Heart right ventricle (tissue), 16 donors: ENCODE results near the gene ISCA2. TPM values are rescaled to one million over a fixed set of nuclear protein-coding genes. Genes with fewer than 3 reads are reported as not detected.

Experiments used
- ATAC-seq, 8 donors: fragments of 200-7000 bp; cut with Tn5 transposase; one replicate each; pipeline ENCODE4 v1.9.1; 2020; ENCODE audit warnings: mild to moderate bottlenecking in 8 of 8, moderate library complexity in 8 of 8, moderate number of reproducible peaks in 1 of 8
- DNase-seq, 2 donors: peaks; one replicate each; pipeline ENCODE4 v3.0.0-alpha.2; 2020
- H3K27ac ChIP-seq, 10 donors: fragments of 200-600 bp; sonication (generic) in 2 of 10; one replicate each; pipeline versions ENCODE4 v1.5.0 to v1.8.0; 2020 to 2022; ENCODE audit warnings: mild to moderate bottlenecking in 3 of 10
- H3K27me3 ChIP-seq, 7 donors: fragments of 200-600 bp; one replicate each; pipeline ENCODE4 v1.8.0; 2021 to 2022; ENCODE audit warnings: mild to moderate bottlenecking in 2 of 7
- H3K36me3 ChIP-seq, 9 donors: fragments of 200-600 bp; sonication (generic) in 1 of 9; one replicate each; pipeline versions ENCODE4 v1.5.0 to v1.8.0; 2020 to 2022; ENCODE audit warnings: mild to moderate bottlenecking in 2 of 9
- H3K4me1 ChIP-seq, 9 donors: fragments of 200-600 bp; sonication (generic) in 1 of 9; one replicate each; pipeline versions ENCODE4 v1.5.0 to v1.8.0; 2020 to 2022; ENCODE audit warnings: mild to moderate bottlenecking in 4 of 9
- H3K4me3 ChIP-seq, 10 donors: fragments of 200-600 bp; sonication (generic) in 2 of 10; one replicate each; pipeline versions ENCODE4 v1.5.0 to v1.8.0; 2020 to 2022; ENCODE audit warnings: mild to moderate bottlenecking in 7 of 10, moderate library complexity in 2 of 10
- H3K9me3 ChIP-seq, 11 donors: fragments of 200-600 bp in 10 of 11; sonication (generic) in 2 of 11; one replicate each; pipeline versions ENCODE4 v1.5.0 to v1.8.0; 2013 to 2022; ENCODE audit warnings: mild to moderate bottlenecking in 2 of 11, control low read depth in 1 of 11, moderate library complexity in 1 of 11
- WGBS, 2 donors: extraction: QIAGEN DNeasy Blood & Tissue Kit; methylation state at CpG; one replicate each; pipeline ENCODE4 v1.1.7; 2013; ENCODE audit warnings: inconsistent platforms in 1 of 2; 5-methylcytosine and 5-hydroxymethylcytosine counted together
- intact Hi-C, 10 donors: fragments of 100-400 bp; cut with DNase I; formaldehyde crosslinking; loops; one replicate each; pipeline versions ENCODE4 v1.11.1 to v1.14.2; 2022
- polyA plus RNA-seq, 2 donors: library from polyadenylated mRNA; stranded (reverse); fragments of 200-250 nt; gene quantifications; one replicate each; pipeline ENCODE4 v1.2.3, GENCODE V29; 2013
- total RNA-seq, 10 donors: library from RNA; stranded (reverse); fragmentation: NEBNext Ultra II Directional in 3 of 10; extraction: Animal tissue kit (Norgen Biotek cat#: 25700) in 3 of 10; gene quantifications; one replicate each; pipeline versions ENCODE4 v1.2.1 to v1.2.4, GENCODE V29; 2021 to 2023
- TF ChIP-seq, protein P1 (sequence below), 9 donors: fragments of 200-600 bp; sonication (generic) in 2 of 9; IDR thresholded peaks; one replicate each; pipeline versions ENCODE4 v1.5.0 to v1.8.0; 2021 to 2022; ENCODE audit warnings: antibody characterized with exemption in 9 of 9, mild to moderate bottlenecking in 5 of 9, moderate library complexity in 1 of 9
- donor health status: Arrhythmogenic right ventricular cardiomyopathy.
- donor health status: ischemic (EF 13 %, LVEDD 7.1; RV severe dilation, severe dysfunction).
- donor health status: healthy with polysubstance abuse.
- donor health status: DM: no; HTN: yes; CAD: no.
- donor health status: DM: no; HTN: no; CAD: no.
- donor health status: ischemic (EF 25% LVEDD 6.9; RV normal size, moderate dysfunction).
- donor health status: ischemic (EF 25% LVEDD 5.7; RV mildly dilated, moderate dysfunction).
- donor health status: healthy.
- donor health status: DM: yes; HTN: yes; CAD: no.
- donor health status: Ischemic cardiomyopathy.
- donor health status: ischemic (EF 35%, LVEDD 5.7; RV mildly dilated, moderate dysfunction).
- donor health status: nonischemic (EF 11% LVEDD 7.7; RV severe dilation, severe dysfunction).
- donor health status: DM: yes; HTN: yes; CAD: no.
- donor health status: PGD.
- donor health status: ischemic (EF 29% LVEDD 5.4; RV normal size, mild dysfunction).
- donor health status: nonischemic (EF 23%, LVEDD 6.1; RV moderate dilation, normal function).

The ISCA2 gene
- total and polyA plus RNA-seq, 12 donors = 20.6 to 44.3 (median 39.9) TPM

DNA sequence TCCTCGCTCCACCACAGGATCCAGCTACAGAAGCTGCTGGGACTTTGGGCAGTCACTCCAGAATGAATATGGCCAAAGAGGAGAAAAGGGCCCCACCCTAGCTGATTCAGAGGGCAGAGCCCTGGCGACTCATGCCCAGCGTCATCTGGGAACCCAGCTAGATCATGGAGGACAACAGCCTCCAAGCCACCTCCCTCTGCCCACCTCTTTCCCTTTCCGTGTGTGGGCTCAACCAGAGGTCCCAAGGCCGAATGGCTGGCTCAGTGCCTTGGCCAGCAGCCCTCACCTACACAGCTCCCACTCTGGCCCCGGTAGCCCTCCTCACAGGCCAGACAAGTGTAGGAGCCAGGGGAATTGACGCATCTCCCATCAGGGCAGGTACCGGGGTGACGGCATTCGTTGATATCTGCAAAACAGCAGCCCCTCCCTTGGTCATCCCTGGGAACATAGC lies 17.4 kb downstream of the ISCA2 start:
- DNase-seq (no peak), ATAC-seq (peak in 2 of 8 donors; percentile 3 to 4)
- TF ChIP-seq, protein P1, sequence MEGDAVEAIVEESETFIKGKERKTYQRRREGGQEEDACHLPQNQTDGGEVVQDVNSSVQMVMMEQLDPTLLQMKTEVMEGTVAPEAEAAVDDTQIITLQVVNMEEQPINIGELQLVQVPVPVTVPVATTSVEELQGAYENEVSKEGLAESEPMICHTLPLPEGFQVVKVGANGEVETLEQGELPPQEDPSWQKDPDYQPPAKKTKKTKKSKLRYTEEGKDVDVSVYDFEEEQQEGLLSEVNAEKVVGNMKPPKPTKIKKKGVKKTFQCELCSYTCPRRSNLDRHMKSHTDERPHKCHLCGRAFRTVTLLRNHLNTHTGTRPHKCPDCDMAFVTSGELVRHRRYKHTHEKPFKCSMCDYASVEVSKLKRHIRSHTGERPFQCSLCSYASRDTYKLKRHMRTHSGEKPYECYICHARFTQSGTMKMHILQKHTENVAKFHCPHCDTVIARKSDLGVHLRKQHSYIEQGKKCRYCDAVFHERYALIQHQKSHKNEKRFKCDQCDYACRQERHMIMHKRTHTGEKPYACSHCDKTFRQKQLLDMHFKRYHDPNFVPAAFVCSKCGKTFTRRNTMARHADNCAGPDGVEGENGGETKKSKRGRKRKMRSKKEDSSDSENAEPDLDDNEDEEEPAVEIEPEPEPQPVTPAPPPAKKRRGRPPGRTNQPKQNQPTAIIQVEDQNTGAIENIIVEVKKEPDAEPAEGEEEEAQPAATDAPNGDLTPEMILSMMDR (IDR thresholded peaks at IDR 0.05) = no peak
- no peak overlapping the region for H3K4me3 ChIP-seq
- intact Hi-C loops = no loop called here
- H3K36me3 ChIP-seq = peaks cover 0 to 42% (median 0%) of the 10 kb centered on the region in 9 donors
- peaks cover 0 to 21% (median 0%) of the 10 kb centered on the region in 9 donors for H3K4me1 ChIP-seq
- H3K9me3 ChIP-seq = no peaks in the 10 kb centered on the region
- 70 to 75% methylated on average over 10 of the region's 10 CpGs for WGBS, 2 donors
- H3K27ac ChIP-seq = peak overlapping the region in 2 of 10 donors; percentile 19 to 41
- H3K27me3 ChIP-seq = peaks cover 0 to 6% (median 0%) of the 10 kb centered on the region in 7 donors

DNA sequence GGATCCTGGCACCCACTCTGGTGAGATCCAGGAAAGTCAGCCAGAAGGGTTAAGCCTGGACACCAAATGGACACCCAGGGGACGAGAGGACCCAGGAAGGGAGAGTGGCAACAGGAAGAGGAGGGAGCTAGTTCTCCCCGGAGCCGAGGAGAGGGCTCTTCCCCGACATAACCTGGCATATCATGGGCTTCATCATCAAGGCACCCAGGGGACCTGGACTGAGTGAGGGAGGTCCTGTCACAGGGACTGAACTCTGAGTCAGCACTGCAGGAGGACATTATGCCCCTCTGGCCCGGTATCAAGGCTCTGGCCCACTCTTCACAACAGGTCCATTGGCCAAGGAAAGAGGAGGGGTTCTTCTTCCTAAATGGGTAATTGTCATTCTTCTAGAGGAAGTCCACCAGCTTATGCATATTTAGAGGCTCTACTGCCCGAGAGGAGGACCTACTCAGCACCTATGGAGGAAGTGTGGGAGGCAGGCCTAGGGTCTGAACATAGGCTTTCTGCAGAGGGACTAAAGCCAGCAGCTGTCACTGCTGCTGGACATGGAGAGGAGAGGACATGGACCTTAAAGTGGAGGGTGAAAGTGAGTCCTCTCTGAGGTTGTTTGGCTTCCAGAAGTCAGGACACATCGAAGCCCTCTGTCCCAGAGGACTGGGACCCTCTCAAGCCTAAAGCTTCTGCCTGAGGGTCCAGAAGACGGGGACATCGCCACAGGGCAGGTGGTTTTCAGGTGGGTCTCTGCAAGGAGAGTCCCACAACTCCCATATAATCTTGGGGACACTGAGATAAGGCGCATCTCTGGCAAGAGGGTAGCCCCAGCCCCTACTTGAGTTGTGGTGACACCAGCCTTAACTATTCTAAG lies 18.6 kb downstream of the ISCA2 start:
- Histone ChIP-seq H3K36me3 (peaks cover 0 to 35% (median 0%) of the 10 kb centered on the region in 9 donors), H3K27ac (no peak overlapping the region), H3K27me3 (peaks cover 0 to 6% (median 0%) of the 10 kb centered on the region in 7 donors), H3K4me3 (no peak overlapping the region), H3K4me1 (peaks cover 0 to 21% (median 0%) of the 10 kb centered on the region in 9 donors), H3K9me3 (no peaks in the 10 kb centered on the region)
- intact Hi-C loops = no loop called here
- TF ChIP-seq, protein P1 (IDR thresholded peaks at IDR 0.05) = no peak
- WGBS, 2 donors = 79 to 82% methylated on average over 10 of the region's 10 CpGs
- ATAC-seq = no peak
- DNase-seq = no peak

DNA sequence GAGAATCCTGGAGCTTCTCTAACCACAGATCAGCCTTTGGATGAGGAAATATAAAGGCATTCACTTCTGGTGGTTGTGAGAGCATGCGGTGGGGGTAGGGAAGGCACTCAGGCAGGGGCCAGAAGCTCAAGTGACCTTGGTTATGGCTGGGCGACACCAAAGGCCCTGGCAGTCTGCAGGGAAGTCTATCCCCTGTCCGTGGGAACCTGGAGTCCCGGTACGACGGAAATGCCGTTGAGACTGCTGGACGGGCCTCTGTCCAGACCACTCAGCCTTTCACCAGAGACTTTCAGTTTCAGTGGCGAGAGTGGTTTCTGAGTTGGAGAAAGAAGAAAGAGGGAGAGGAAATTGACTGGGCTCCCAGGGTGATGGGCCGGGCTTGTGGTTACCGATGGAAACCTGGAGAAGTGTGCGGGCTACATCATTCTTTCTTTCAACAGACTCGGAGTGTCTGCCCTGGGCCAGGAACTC lies 20.9 kb downstream of the ISCA2 start:
- DNase-seq (no peak), ATAC-seq (peak in 3 of 8 donors; percentile 12 to 58 (median 20))
- no peaks in the 10 kb centered on the region for H3K9me3 ChIP-seq
- peaks cover 0 to 34% (median 0%) of the 10 kb centered on the region in 9 donors for H3K36me3 ChIP-seq
- WGBS, 2 donors = 58 to 78% methylated on average over 13 of the region's 13 CpGs
- intact Hi-C loops = no loop called here
- no peak overlapping the region for H3K4me3 ChIP-seq
- peaks cover 0 to 5% (median 0%) of the 10 kb centered on the region in 7 donors for H3K27me3 ChIP-seq
- H3K4me1 ChIP-seq = peaks cover 0 to 21% (median 0%) of the 10 kb centered on the region in 9 donors
- H3K27ac ChIP-seq = peak overlapping the region in 4 of 10 donors; percentile 15 to 60 (median 53)
- TF ChIP-seq, protein P1 (IDR thresholded peaks at IDR 0.05) = no peak

DNA sequence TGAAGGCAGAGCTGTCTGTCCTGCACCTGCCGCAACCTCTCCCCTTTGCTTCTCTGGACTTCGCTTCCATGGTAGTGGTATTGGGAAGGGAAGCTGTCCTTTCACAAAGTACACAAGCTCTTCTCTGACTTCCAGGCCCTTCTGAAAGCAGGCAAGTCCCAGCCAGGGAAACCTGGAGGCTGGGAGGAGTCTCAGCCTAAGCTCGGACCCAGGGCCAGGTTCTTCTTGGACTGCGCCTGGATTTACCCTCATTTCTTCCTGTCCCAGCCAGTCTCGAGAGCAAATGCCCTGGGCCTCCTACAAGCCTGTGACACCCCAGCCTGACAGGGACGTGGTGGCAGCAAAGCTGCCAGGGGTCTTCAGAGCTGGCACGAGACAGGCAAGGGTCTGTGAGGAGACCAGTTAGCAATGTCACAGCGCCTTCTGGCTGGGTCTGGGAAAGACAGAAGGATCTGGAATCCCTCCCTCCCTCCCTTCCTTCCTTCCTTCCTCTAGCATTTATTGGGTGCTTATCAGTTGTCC lies 22.4 kb downstream of the ISCA2 start:
- no peaks in the 10 kb centered on the region for H3K9me3 ChIP-seq
- intact Hi-C loops = no loop called here
- H3K36me3 ChIP-seq = peaks cover 0 to 23% (median 0%) of the 10 kb centered on the region in 9 donors
- no peak overlapping the region for H3K4me3 ChIP-seq
- DNase-seq (no peak), ATAC-seq (no peak)
- TF ChIP-seq, protein P1 (IDR thresholded peaks at IDR 0.05) = no peak
- 84 to 85% methylated on average over 8 of the region's 8 CpGs for WGBS, 2 donors
- peaks cover 0 to under 1% (median 0%) of the 10 kb centered on the region in 7 donors for H3K27me3 ChIP-seq
- H3K27ac ChIP-seq = no peak overlapping the region
- H3K4me1 ChIP-seq = peaks cover 0 to 21% (median 0%) of the 10 kb centered on the region in 9 donors
